Measurements from ENCODE around the gene MKNK1.

DNA sequence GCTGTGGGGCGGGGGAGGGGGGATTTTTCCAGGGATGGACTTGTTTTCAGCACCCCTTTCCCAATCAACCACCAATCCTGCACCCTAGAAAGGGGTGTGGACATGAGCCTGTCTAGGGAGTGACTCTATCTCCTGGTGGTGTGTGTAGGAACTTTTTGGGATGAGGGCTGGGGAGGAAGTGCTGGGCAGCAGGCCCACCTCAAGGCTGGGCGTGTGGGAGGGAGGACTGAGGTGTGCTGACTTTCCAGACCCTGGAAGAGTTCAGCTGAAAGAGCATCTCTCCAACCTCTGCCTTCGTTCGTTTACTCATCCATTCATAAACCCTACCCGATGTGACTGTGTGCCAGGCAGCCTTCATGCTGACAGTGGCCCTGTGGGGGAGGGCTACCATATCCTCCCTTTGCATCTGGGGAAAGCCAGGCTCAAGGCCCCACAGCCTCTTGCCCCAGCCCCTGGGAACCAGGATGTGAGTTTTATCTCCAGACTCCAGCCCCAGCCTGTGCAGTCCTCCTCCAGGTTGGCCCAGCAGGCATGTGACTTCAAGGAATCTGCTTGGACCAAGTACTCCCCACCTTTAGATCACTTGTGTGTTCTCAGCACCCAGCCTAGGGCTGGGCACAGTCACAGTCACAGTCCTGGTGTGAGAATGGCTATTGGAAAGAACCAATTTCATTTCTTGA, 59.4 kb downstream of the MKNK1 start:
- TF ChIP-seq TAF1 (IDR thresholded peaks at IDR 0.05; ENCODE audit: low read depth, low read length) (no peak), POLR2A (IDR thresholded peaks at IDR 0.05; ENCODE audit: low read depth, low read length) (no peak)
